ENCODE measurements around the gene S100A4.

GRCh38 chr1:153568367-153569099, 22.9 kb upstream of the S100A4 start:
- no peak for TF ChIP-seq SP1 (IDR thresholded peaks at IDR 0.05)
- peak; percentile 41 for TF ChIP-seq PKNOX1 (IDR thresholded peaks at IDR 0.05)
- no peak for TF ChIP-seq FOXM1 (IDR thresholded peaks at IDR 0.05; ENCODE audit: borderline replicate concordance)
- TF ChIP-seq BHLHE40 (IDR thresholded peaks at IDR 0.05; ENCODE audit: borderline replicate concordance) = no peak
- no peak for TF ChIP-seq FOXK2 (IDR thresholded peaks at IDR 0.05)
- no peak for TF ChIP-seq CTBP1 (IDR thresholded peaks at IDR 0.05; ENCODE audit: borderline replicate concordance)
- no peak for TF ChIP-seq ARNT (IDR thresholded peaks at IDR 0.05)
- TF ChIP-seq ZNF384 (IDR thresholded peaks at IDR 0.05) = no peak
- no peak for TF ChIP-seq L3MBTL2 (conservative IDR thresholded peaks at IDR 0.05)
- no peak for TF ChIP-seq FOXA1 (IDR thresholded peaks at IDR 0.05)
- TF ChIP-seq SUZ12 (IDR thresholded peaks at IDR 0.05) = no peak
- TF ChIP-seq ELF4 (IDR thresholded peaks at IDR 0.05) = no peak
- TF ChIP-seq TARDBP (IDR thresholded peaks at IDR 0.05) = no peak

All from HEK293T (cell line).